Activated naive CD4-positive, alpha-beta T cell treated with anti-CD3 and anti-CD28 coated beads, Interleukin-2, amount 10 ng/mL, durations not matched to agents 7 days and 5 days (primary cell): ENCODE results near the gene OR7C1.
"Not testable (repeated sequence)": the region's sequence is repeated elsewhere in the genome, so short reads cannot be mapped to it uniquely, and the experiment has no call there.

Experiments used
- CTCF ChIA-PET: fragments of 350-600 bp; sonication (Branson Sonifier 250); formaldehyde crosslinking; loops from one replicate; lab custom pipeline; 2021; ENCODE audit warnings: antibody characterized with exemption; lab: Charles Lee
- DNase-seq: peaks from one replicate; pipeline ENCODE4 v3.0.0-alpha.2; 2020
- H3K27ac Mint-ChIP-seq: one replicate; pipeline ENCODE4 v1.8.0; 2021; ENCODE audit warnings: mild to moderate bottlenecking, moderate library complexity, mixed read lengths
- H3K27me3 Mint-ChIP-seq: one replicate; pipeline ENCODE4 v1.8.0; 2021; ENCODE audit warnings: mild to moderate bottlenecking, mixed read lengths
- H3K36me3 Mint-ChIP-seq: one replicate; pipeline ENCODE4 v1.8.0; 2021; ENCODE audit warnings: mixed read lengths
- H3K4me1 Mint-ChIP-seq: one replicate; pipeline ENCODE4 v1.8.0; 2021; ENCODE audit warnings: mixed read lengths
- H3K4me3 Mint-ChIP-seq: one replicate; pipeline ENCODE4 v1.8.0; 2021; ENCODE audit warnings: mild to moderate bottlenecking, moderate library complexity, mixed read lengths
- H3K9me3 Mint-ChIP-seq: one replicate; pipeline ENCODE4 v1.8.0; 2021; ENCODE audit warnings: mixed read lengths

The OR7C1 gene

GRCh38 chr19:14779151-14779550, 55.8 kb downstream of the OR7C1 start:
- H3K36me3 Mint-ChIP-seq = no peaks in the 10 kb centered on the region
- CTCF ChIA-PET = no interaction called here
- peaks cover 9% of the 10 kb centered on the region for H3K4me1 Mint-ChIP-seq
- peaks cover 54% of the 10 kb centered on the region for H3K27me3 Mint-ChIP-seq
- DNase-seq = no peak
- H3K4me3 Mint-ChIP-seq = no peak overlapping the region
- no peak overlapping the region for H3K27ac Mint-ChIP-seq
- H3K9me3 Mint-ChIP-seq = peaks cover 2% of the 10 kb centered on the region

GRCh38 chr19:14778110-14778845, 56.7 kb downstream of the OR7C1 start, which contains the start of gene ADGRE2:
ADGRE2 (minus strand) TSS chr19:14778560; CDS start chr19:14776756, 1,804 bp downstream.
- not testable (repeated sequence) for H3K4me1 Mint-ChIP-seq, H3K4me3 Mint-ChIP-seq, DNase-seq, H3K9me3 Mint-ChIP-seq, H3K27ac Mint-ChIP-seq, H3K36me3 Mint-ChIP-seq
- H3K27me3 Mint-ChIP-seq = peaks cover 56% of the 10 kb centered on the region
- CTCF ChIA-PET = interaction anchor here (1.1 kb wide), 1 partner anchor 8 kb away, joined by 5 read pairs; no protein-coding TSS in a partner anchor

GRCh38 chr19:14777645-14778044, 57.3 kb downstream of the OR7C1 start:
- H3K27ac Mint-ChIP-seq, H3K36me3 Mint-ChIP-seq, H3K4me1 Mint-ChIP-seq, H3K4me3 Mint-ChIP-seq, DNase-seq, H3K9me3 Mint-ChIP-seq: not testable (repeated sequence)
- CTCF ChIA-PET = interaction anchor here (1.1 kb wide), 1 partner anchor 9 kb away, joined by 5 read pairs; no protein-coding TSS in a partner anchor
- H3K27me3 Mint-ChIP-seq = peaks cover 51% of the 10 kb centered on the region

- CTCF ChIA-PET = interaction anchor here (0.5 to 0.6 kb wide), 2 partner anchors 76 to 132 kb away, joined by 3 read pairs; no protein-coding TSS in a partner anchor
- no peak for DNase-seq
- H3K27me3 Mint-ChIP-seq = peaks cover 51% of the 10 kb centered on the region
- H3K36me3 Mint-ChIP-seq = no peaks in the 10 kb centered on the region
- peaks cover 2% of the 10 kb centered on the region for H3K9me3 Mint-ChIP-seq
- no peak overlapping the region for H3K27ac Mint-ChIP-seq
- H3K4me3 Mint-ChIP-seq = peak overlapping the region; percentile 7
- H3K4me1 Mint-ChIP-seq = peaks cover 9% of the 10 kb centered on the region
Measured at GRCh38 chr19:14775869-14776586, 59.0 kb downstream of the OR7C1 start.

GRCh38 chr19:14775326-14775725, 59.7 kb downstream of the OR7C1 start:
- H3K27ac Mint-ChIP-seq, CTCF ChIA-PET, H3K9me3 Mint-ChIP-seq, DNase-seq, H3K36me3 Mint-ChIP-seq, H3K4me1 Mint-ChIP-seq, H3K4me3 Mint-ChIP-seq: not testable (repeated sequence)
- H3K27me3 Mint-ChIP-seq = peaks cover 48% of the 10 kb centered on the region

GRCh38 chr19:14774373-14774772, 60.6 kb downstream of the OR7C1 start:
- H3K4me1 Mint-ChIP-seq = peaks cover 9% of the 10 kb centered on the region
- CTCF ChIA-PET = no interaction called here

GRCh38 chr19:14773722-14774121, 61.3 kb downstream of the OR7C1 start:
- H3K27ac Mint-ChIP-seq, H3K36me3 Mint-ChIP-seq, H3K9me3 Mint-ChIP-seq, DNase-seq, H3K4me1 Mint-ChIP-seq, CTCF ChIA-PET, H3K4me3 Mint-ChIP-seq: not testable (repeated sequence)
- H3K27me3 Mint-ChIP-seq = peaks cover 44% of the 10 kb centered on the region

More at GRCh38 chr19:14774373-14774772, 60.6 kb downstream of the OR7C1 start:
- no peaks in the 10 kb centered on the region for H3K36me3 Mint-ChIP-seq
- H3K4me3 Mint-ChIP-seq = no peak overlapping the region
- H3K9me3 Mint-ChIP-seq = peaks cover 2% of the 10 kb centered on the region
- H3K27me3 Mint-ChIP-seq = peaks cover 48% of the 10 kb centered on the region
- no peak for DNase-seq
- no peak overlapping the region for H3K27ac Mint-ChIP-seq

- Mint-ChIP-seq H3K27ac (no peak overlapping the region), H3K9me3 (peaks cover 2% of the 10 kb centered on the region), H3K4me1 (peaks cover 9% of the 10 kb centered on the region), H3K4me3 (no peak overlapping the region), H3K36me3 (no peaks in the 10 kb centered on the region), H3K27me3 (peaks cover 40% of the 10 kb centered on the region)
- DNase-seq = no peak
- CTCF ChIA-PET = no interaction called here
Measured at GRCh38 chr19:14772995-14773394, 62.0 kb downstream of the OR7C1 start.

- DNase-seq = no peak
- H3K27me3 Mint-ChIP-seq = peaks cover 35% of the 10 kb centered on the region
- H3K4me3 Mint-ChIP-seq = no peak overlapping the region
- H3K36me3 Mint-ChIP-seq = no peaks in the 10 kb centered on the region
- peaks cover 7% of the 10 kb centered on the region for H3K4me1 Mint-ChIP-seq
- CTCF ChIA-PET = no interaction called here
- H3K27ac Mint-ChIP-seq = no peak overlapping the region
- H3K9me3 Mint-ChIP-seq = no peaks in the 10 kb centered on the region
Measured at GRCh38 chr19:14772467-14772866, 62.5 kb downstream of the OR7C1 start.

GRCh38 chr19:14770944-14771839, 63.8 kb downstream of the OR7C1 start:
- H3K4me3 Mint-ChIP-seq = no peak overlapping the region
- no peaks in the 10 kb centered on the region for H3K36me3 Mint-ChIP-seq
- no peak for DNase-seq
- peaks cover 5% of the 10 kb centered on the region for H3K4me1 Mint-ChIP-seq
- H3K9me3 Mint-ChIP-seq = no peaks in the 10 kb centered on the region
- CTCF ChIA-PET = no interaction called here
- H3K27ac Mint-ChIP-seq = no peak overlapping the region
- H3K27me3 Mint-ChIP-seq = peaks cover 23% of the 10 kb centered on the region

GRCh38 chr19:14770136-14770535, 64.8 kb downstream of the OR7C1 start:
- Mint-ChIP-seq H3K4me3 (no peak overlapping the region), H3K4me1 (no peaks in the 10 kb centered on the region), H3K9me3 (no peaks in the 10 kb centered on the region), H3K27ac (no peak overlapping the region), H3K36me3 (no peaks in the 10 kb centered on the region), H3K27me3 (peaks cover 13% of the 10 kb centered on the region)
- CTCF ChIA-PET = no interaction called here
- no peak for DNase-seq

- CTCF ChIA-PET = no interaction called here
- Mint-ChIP-seq H3K4me3 (no peak overlapping the region), H3K27me3 (peaks cover 10% of the 10 kb centered on the region), H3K4me1 (no peaks in the 10 kb centered on the region), H3K9me3 (no peaks in the 10 kb centered on the region), H3K36me3 (no peaks in the 10 kb centered on the region), H3K27ac (no peak overlapping the region)
- DNase-seq = no peak
Measured at GRCh38 chr19:14769201-14769600, 65.8 kb downstream of the OR7C1 start.

GRCh38 chr19:14768001-14768400, 67.0 kb downstream of the OR7C1 start:
- Mint-ChIP-seq H3K27me3 (peaks cover 8% of the 10 kb centered on the region), H3K4me1 (no peaks in the 10 kb centered on the region), H3K27ac (no peak overlapping the region), H3K4me3 (no peak overlapping the region), H3K9me3 (no peaks in the 10 kb centered on the region), H3K36me3 (no peaks in the 10 kb centered on the region)
- CTCF ChIA-PET = no interaction called here
- no peak for DNase-seq

- no peaks in the 10 kb centered on the region for H3K9me3 Mint-ChIP-seq
- H3K4me1 Mint-ChIP-seq = no peaks in the 10 kb centered on the region
- peaks cover 8% of the 10 kb centered on the region for H3K27me3 Mint-ChIP-seq
- CTCF ChIA-PET = no interaction called here
- DNase-seq = no peak
- H3K4me3 Mint-ChIP-seq = no peak overlapping the region
- H3K27ac Mint-ChIP-seq = no peak overlapping the region
- H3K36me3 Mint-ChIP-seq = no peaks in the 10 kb centered on the region
Measured at GRCh38 chr19:14767466-14767971, 67.5 kb downstream of the OR7C1 start.
